NCI-H2081 treated with DMSO at 0.1 percent for 48 hours (cell line): Measurements from ENCODE around the gene HLA-B.

ENCODE experiments used
- DNase-seq: peaks from one replicate; lab custom pipeline; 2025; lab: John Stamatoyannopoulos, UW

The HLA-B gene

GRCh38 chr6:31352683-31353383, 4.1 kb downstream of the HLA-B start:
- DNase-seq = no peak

GRCh38 chr6:31352310-31352682, 4.7 kb downstream of the HLA-B start:
- no peak for DNase-seq

- no peak for DNase-seq
These were observed 5.3 kb downstream of the HLA-B start for GRCh38 chr6:31351401-31352309.

- no peak for DNase-seq
These were observed 6.0 kb downstream of the HLA-B start for GRCh38 chr6:31351033-31351380.

GRCh38 chr6:31350196-31351032, 6.6 kb downstream of the HLA-B start:
- no peak for DNase-seq

GRCh38 chr6:31349301-31349700, 7.7 kb downstream of the HLA-B start:
- DNase-seq = no peak

- DNase-seq = no peak
These were observed 11.8 kb downstream of the HLA-B start for GRCh38 chr6:31345026-31345730.

GRCh38 chr6:31340228-31340627, 16.8 kb downstream of the HLA-B start:
- DNase-seq = no peak

GRCh38 chr6:31339210-31339609, 17.8 kb downstream of the HLA-B start:
- DNase-seq = no peak

GRCh38 chr6:31336896-31337496, 20.0 kb downstream of the HLA-B start:
- DNase-seq = no peak

GRCh38 chr6:31332637-31333602, 24.1 kb downstream of the HLA-B start:
- DNase-seq = no peak

GRCh38 chr6:31328355-31328960, 28.5 kb downstream of the HLA-B start:
- no peak for DNase-seq

GRCh38 chr6:31321820-31322219, 35.2 kb downstream of the HLA-B start:
- no peak for DNase-seq

GRCh38 chr6:31321005-31321707, 35.8 kb downstream of the HLA-B start:
- no peak for DNase-seq

- no peak for DNase-seq
These were observed 39.9 kb downstream of the HLA-B start for GRCh38 chr6:31317036-31317435.

GRCh38 chr6:31309641-31310040, 47.3 kb downstream of the HLA-B start:
- DNase-seq = no peak

GRCh38 chr6:31308845-31309175, 48.2 kb downstream of the HLA-B start:
- no peak for DNase-seq

- DNase-seq = no peak
These were observed 48.7 kb downstream of the HLA-B start for GRCh38 chr6:31308050-31308844.

- no peak for DNase-seq
These were observed 49.3 kb downstream of the HLA-B start for GRCh38 chr6:31307669-31308049.
